BE2C (cell line): ENCODE results near the gene PIGBOS1.

ENCODE experiments used
- DNase-seq: peaks from one replicate; pipeline ENCODE4 v3.0.0-alpha.2; 2020
- H3K27me3 ChIP-seq: fragments of 250-450 bp; sonication (Bioruptor Pico); 2 replicates; pipeline ENCODE4 v1.5.1; 2020; ENCODE audit warnings: mild to moderate bottlenecking
- H3K36me3 ChIP-seq: fragments of 250-450 bp; sonication (Bioruptor Pico); 2 replicates; pipeline ENCODE4 v1.5.1; 2020; ENCODE audit warnings: mild to moderate bottlenecking
- H3K4me1 ChIP-seq: fragments of 250-450 bp; sonication (Bioruptor Pico); 2 replicates; pipeline ENCODE4 v1.5.1; 2020
- H3K4me3 ChIP-seq: 2 replicates; pipeline ENCODE4 v1.5.1; 2011; ENCODE audit warnings: low read depth, low read length
- H3K9me3 ChIP-seq: fragments of 250-450 bp; sonication (Bioruptor Pico); 2 replicates; pipeline ENCODE4 v1.5.1; 2020
- TF ChIP-seq, protein P1 (sequence below): IDR thresholded peaks from 2 replicates; pipeline ENCODE4 v1.5.1; 2012; ENCODE audit warnings: mild to moderate bottlenecking, low read depth, low read length

PIGBOS1 gene

DNA sequence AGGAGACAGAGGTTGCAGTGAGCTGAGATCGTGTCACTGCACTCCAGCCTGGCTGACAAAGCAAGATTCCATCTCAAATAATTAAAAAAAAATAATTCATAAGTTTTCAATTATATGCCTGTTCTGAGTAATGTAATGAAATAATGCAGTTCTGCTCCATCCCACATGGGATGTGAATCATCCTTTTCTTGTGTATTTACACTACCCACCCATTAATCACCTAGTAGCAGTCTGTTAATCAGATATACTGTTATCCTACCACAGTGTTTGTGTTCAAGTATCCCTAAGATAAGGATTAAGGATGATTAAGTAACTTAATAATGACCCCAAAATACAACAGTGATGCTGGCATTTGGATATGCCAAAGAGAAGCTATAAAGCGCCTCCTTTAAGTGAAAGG is 38.9 kb upstream of the PIGBOS1 start:
- no peak overlapping the region for H3K4me3 ChIP-seq
- H3K4me1 ChIP-seq: peaks cover 11% of the 10 kb centered on the region
- no peaks in the 10 kb centered on the region for H3K9me3 ChIP-seq
- no peak for DNase-seq
- H3K36me3 ChIP-seq: no peaks in the 10 kb centered on the region
- no peaks in the 10 kb centered on the region for H3K27me3 ChIP-seq
- TF ChIP-seq, protein P1, sequence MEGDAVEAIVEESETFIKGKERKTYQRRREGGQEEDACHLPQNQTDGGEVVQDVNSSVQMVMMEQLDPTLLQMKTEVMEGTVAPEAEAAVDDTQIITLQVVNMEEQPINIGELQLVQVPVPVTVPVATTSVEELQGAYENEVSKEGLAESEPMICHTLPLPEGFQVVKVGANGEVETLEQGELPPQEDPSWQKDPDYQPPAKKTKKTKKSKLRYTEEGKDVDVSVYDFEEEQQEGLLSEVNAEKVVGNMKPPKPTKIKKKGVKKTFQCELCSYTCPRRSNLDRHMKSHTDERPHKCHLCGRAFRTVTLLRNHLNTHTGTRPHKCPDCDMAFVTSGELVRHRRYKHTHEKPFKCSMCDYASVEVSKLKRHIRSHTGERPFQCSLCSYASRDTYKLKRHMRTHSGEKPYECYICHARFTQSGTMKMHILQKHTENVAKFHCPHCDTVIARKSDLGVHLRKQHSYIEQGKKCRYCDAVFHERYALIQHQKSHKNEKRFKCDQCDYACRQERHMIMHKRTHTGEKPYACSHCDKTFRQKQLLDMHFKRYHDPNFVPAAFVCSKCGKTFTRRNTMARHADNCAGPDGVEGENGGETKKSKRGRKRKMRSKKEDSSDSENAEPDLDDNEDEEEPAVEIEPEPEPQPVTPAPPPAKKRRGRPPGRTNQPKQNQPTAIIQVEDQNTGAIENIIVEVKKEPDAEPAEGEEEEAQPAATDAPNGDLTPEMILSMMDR: no peak

DNA sequence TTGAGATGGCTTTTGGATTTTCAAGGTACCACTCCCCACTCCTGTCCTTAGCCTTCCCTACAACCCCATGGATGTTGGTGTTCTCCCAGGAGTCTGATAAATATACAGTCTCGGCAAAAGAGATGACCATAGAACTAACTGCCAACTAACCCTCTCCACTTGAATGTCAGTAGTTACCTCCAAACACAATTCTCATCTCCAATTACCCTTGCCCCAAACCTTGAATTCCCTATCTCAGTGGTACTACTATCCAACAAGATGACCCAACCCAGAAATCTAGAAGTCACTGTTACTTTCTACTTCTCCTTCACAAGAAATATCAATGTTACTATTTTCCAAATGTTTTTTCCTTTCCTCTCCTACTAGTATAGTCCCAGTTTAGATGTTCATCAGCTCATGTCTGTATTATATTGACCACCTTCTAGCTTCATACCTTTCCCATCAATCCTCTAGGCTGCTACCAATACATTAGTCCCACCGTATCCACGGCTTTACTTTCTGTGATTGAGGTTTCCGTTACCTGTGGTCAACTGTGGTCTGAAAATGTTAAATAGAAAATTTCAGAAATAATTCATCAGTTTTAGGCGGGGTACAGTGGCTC is 38.2 kb upstream of the PIGBOS1 start:
- H3K27me3 ChIP-seq: no peaks in the 10 kb centered on the region
- H3K36me3 ChIP-seq: no peaks in the 10 kb centered on the region
- H3K9me3 ChIP-seq: no peaks in the 10 kb centered on the region
- peaks cover 11% of the 10 kb centered on the region for H3K4me1 ChIP-seq
- TF ChIP-seq, protein P1: no peak
- DNase-seq: no peak
- H3K4me3 ChIP-seq: no peak overlapping the region

GRCh38 chr15:55353025-55353424 is 34.1 kb upstream of the PIGBOS1 start:
- no peak for DNase-seq
- no peaks in the 10 kb centered on the region for H3K36me3 ChIP-seq
- TF ChIP-seq, protein P1: no peak
- H3K27me3 ChIP-seq: no peaks in the 10 kb centered on the region
- H3K9me3 ChIP-seq: no peaks in the 10 kb centered on the region
- H3K4me3 ChIP-seq: no peak overlapping the region
- H3K4me1 ChIP-seq: peaks cover 10% of the 10 kb centered on the region

- no peaks in the 10 kb centered on the region for H3K27me3 ChIP-seq
- TF ChIP-seq, protein P1: no peak
- no peak overlapping the region for H3K4me3 ChIP-seq
- H3K36me3 ChIP-seq: no peaks in the 10 kb centered on the region
- peaks cover under 1% of the 10 kb centered on the region for H3K4me1 ChIP-seq
- no peak for DNase-seq
- H3K9me3 ChIP-seq: no peaks in the 10 kb centered on the region
These were observed 30.4 kb upstream of the PIGBOS1 start for GRCh38 chr15:55349282-55349681.

DNA sequence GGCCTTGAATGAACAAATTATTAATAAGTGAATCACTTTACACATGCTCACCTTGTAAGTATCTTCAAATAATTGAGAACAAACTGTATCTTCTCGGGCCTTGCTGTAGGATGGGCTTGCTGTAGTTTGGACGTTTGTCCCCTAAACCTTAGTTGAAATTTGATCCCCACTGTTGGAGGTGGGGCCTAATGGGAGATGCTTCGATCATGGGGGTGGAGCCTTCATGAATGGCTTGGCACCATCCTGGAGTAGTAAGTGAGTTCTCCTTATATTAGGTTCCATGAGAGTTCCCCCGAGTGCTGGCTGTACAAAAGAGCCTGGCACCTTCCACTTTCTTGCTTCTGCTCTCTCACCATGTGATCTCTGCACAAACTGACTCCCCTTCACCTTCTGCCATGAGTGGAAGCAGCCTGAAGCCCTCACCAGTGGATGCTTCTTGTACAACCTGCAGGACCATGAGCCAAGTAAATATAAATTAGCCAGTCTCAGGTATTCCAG is 29.4 kb upstream of the PIGBOS1 start:
- no peaks in the 10 kb centered on the region for H3K36me3 ChIP-seq
- TF ChIP-seq, protein P1: no peak

GRCh38 chr15:55344206-55344605 is 25.3 kb upstream of the PIGBOS1 start:
- Histone ChIP-seq H3K9me3 (no peaks in the 10 kb centered on the region), H3K4me3 (no peak overlapping the region), H3K27me3 (no peaks in the 10 kb centered on the region), H3K4me1 (peaks cover 14% of the 10 kb centered on the region), H3K36me3 (no peaks in the 10 kb centered on the region)
- TF ChIP-seq, protein P1: no peak
- no peak for DNase-seq

More for the DNA sequence above, 29.4 kb upstream of the PIGBOS1 start:
- Histone ChIP-seq H3K27me3 (no peaks in the 10 kb centered on the region), H3K9me3 (no peaks in the 10 kb centered on the region), H3K4me1 (peaks cover 10% of the 10 kb centered on the region), H3K4me3 (no peak overlapping the region)
- no peak for DNase-seq
